ENCODE measurements around the gene R3HDML. TPM values are rescaled to one million over a fixed set of nuclear protein-coding genes. Genes with fewer than 3 reads are reported as not detected.

R3HDML gene
- total RNA-seq, 2 experiments from 2014 or later, result not detected

DNA sequence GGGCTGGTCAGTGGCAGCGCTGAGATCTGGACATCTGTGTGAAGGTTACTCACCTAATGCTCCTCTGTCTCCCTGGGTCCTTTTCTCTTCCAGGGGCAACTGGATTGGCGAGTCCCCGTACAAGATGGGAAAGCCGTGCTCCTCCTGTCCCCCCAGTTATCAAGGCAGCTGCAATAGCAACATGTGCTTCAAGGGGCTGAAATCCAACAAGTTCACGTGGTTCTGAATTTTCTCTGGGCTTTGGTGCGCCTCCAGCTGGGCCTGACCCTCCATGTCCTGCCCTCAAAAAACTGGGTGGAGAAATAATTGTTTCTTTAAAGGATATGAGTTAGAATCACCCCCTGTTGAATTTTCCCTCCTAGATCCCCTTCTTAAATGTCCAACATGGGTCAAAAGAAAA, 13.7 kb downstream of the R3HDML start:
- H3K27me3 Mint-ChIP-seq, result peaks cover 29% of the 10 kb centered on the region
- ChIA-PET POLR2A (no interaction called here), CTCF (no interaction called here)
- Histone ChIP-seq H3K4me1 (ENCODE audit: insufficient read depth, low read length) (no peaks in the 10 kb centered on the region), H3K4me3 (ENCODE audit: low read length) (no peak overlapping the region), H3K36me3 (ENCODE audit: insufficient read depth, low read length) (no peaks in the 10 kb centered on the region), H3K9me3 (ENCODE audit: control insufficient read depth in 1 of 2, insufficient read depth in 1 of 2, low read length in 2 of 2) (no peaks in the 10 kb centered on the region), H3K27ac (ENCODE audit: low read depth in 1 of 2, low read length in 2 of 2) (no peak overlapping the region), H3K27me3 (ENCODE audit: control insufficient read depth in 1 of 2, insufficient read depth in 2 of 2, low read length in 2 of 2) (no peaks in the 10 kb centered on the region)
- ATAC-seq (ENCODE audit: poor library complexity), result no peak
- H3K36me3 Mint-ChIP-seq (ENCODE audit: low read depth), result no peaks in the 10 kb centered on the region
- DNase-seq, result no peak
- H3K9me3 Mint-ChIP-seq, result no peaks in the 10 kb centered on the region
- H3K4me3 Mint-ChIP-seq, result no peak overlapping the region
- intact Hi-C loops (cut with DNase I, micrococcal nuclease), result no loop called here
- no peak overlapping the region for H3K27ac Mint-ChIP-seq
- no peaks in the 10 kb centered on the region for H3K4me1 Mint-ChIP-seq (ENCODE audit: low read depth)
- TF ChIP-seq CTCF (IDR thresholded peaks at IDR 0.05), result no peak

GRCh38 chr20:44354979-44355497, 18.2 kb downstream of the R3HDML start:
- no peak overlapping the region for H3K4me3 ChIP-seq (ENCODE audit: low read length)
- H3K4me1 ChIP-seq (ENCODE audit: insufficient read depth, low read length), result no peaks in the 10 kb centered on the region
- intact Hi-C loops (cut with DNase I, micrococcal nuclease), result no loop called here
- POLR2A ChIA-PET, result no interaction called here
- CTCF ChIA-PET, result no interaction called here
- no peak for TF ChIP-seq CTCF (IDR thresholded peaks at IDR 0.05)
- no peaks in the 10 kb centered on the region for H3K9me3 ChIP-seq (ENCODE audit: control insufficient read depth in 1 of 2, insufficient read depth in 1 of 2, low read length in 2 of 2)
- Mint-ChIP-seq H3K27me3 (peaks cover 37% of the 10 kb centered on the region), H3K9me3 (no peaks in the 10 kb centered on the region), H3K4me3 (no peak overlapping the region), H3K4me1 (ENCODE audit: low read depth) (no peaks in the 10 kb centered on the region), H3K36me3 (ENCODE audit: low read depth) (no peaks in the 10 kb centered on the region), H3K27ac (no peak overlapping the region)
- no peak overlapping the region for H3K27ac ChIP-seq (ENCODE audit: low read depth in 1 of 2, low read length in 2 of 2)
- H3K27me3 ChIP-seq (ENCODE audit: control insufficient read depth in 1 of 2, insufficient read depth in 2 of 2, low read length in 2 of 2), result peaks cover 0 to 4% of the 10 kb centered on the region in 2 experiments
- ATAC-seq (ENCODE audit: poor library complexity) (no peak), DNase-seq (no peak)
- H3K36me3 ChIP-seq (ENCODE audit: insufficient read depth, low read length), result no peaks in the 10 kb centered on the region

- H3K4me1 Mint-ChIP-seq (ENCODE audit: low read depth), result no peaks in the 10 kb centered on the region
- intact Hi-C loops (cut with DNase I, micrococcal nuclease), result no loop called here
- H3K4me1 ChIP-seq (ENCODE audit: insufficient read depth, low read length), result no peaks in the 10 kb centered on the region
- no peaks in the 10 kb centered on the region for H3K9me3 ChIP-seq (ENCODE audit: control insufficient read depth in 1 of 2, insufficient read depth in 1 of 2, low read length in 2 of 2)
- peaks cover 0 to 4% of the 10 kb centered on the region in 2 experiments for H3K27me3 ChIP-seq (ENCODE audit: control insufficient read depth in 1 of 2, insufficient read depth in 2 of 2, low read length in 2 of 2)
- H3K27me3 Mint-ChIP-seq, result peaks cover 34% of the 10 kb centered on the region
- H3K27ac Mint-ChIP-seq, result no peak within 1 kb of the TSS
- H3K36me3 ChIP-seq (ENCODE audit: insufficient read depth, low read length), result no peaks in the 10 kb centered on the region
- no peak for DNase-seq
- no peak within 1 kb of the TSS for H3K4me3 Mint-ChIP-seq
- H3K27ac ChIP-seq (ENCODE audit: low read depth in 1 of 2, low read length in 2 of 2), result no peak within 1 kb of the TSS
- ChIA-PET POLR2A (no interaction called here), CTCF (no interaction called here)
- no peak within 1 kb of the TSS for H3K4me3 ChIP-seq (ENCODE audit: low read length)
- H3K9me3 Mint-ChIP-seq, result no peaks in the 10 kb centered on the region
- no peaks in the 10 kb centered on the region for H3K36me3 Mint-ChIP-seq (ENCODE audit: low read depth)
- TF ChIP-seq CTCF (IDR thresholded peaks at IDR 0.05), result no peak
- ATAC-seq (ENCODE audit: poor library complexity), result no peak
These were observed 18.9 kb downstream of the R3HDML start, which contains the start of gene HNF4A for GRCh38 chr20:44355498-44356352. Gene HNF4A (plus strand): TSS chr20:44355699. CDS start chr20:44355805, 106 bp downstream.

Measured in CD4-positive, alpha-beta T cell (primary cell).